Measurements from ENCODE around the gene SP4. TPM values are rescaled to one million over a fixed set of nuclear protein-coding genes. Genes with fewer than 3 reads are reported as not detected.

SP4 gene
- total RNA-seq, 4 donors from 2014 or later = 2.6 to 7.3 (median 6.2) TPM

GRCh38 chr7:21429021-21429420 lies 1.1 kb downstream of the SP4 start:
- TF ChIP-seq POLR2AphosphoS5 (IDR thresholded peaks at IDR 0.05) = no peak
- no peak for TF ChIP-seq CTCF (IDR thresholded peaks at IDR 0.05)
- TF ChIP-seq POLR2A (IDR thresholded peaks at IDR 0.05) = no peak
- TF ChIP-seq EP300 (IDR thresholded peaks at IDR 0.05; ENCODE audit: low read depth) = no peak
- in situ Hi-C loops (cut with MboI; ENCODE audit: low pct_ligation_motif_present in 1 of 4, low pct_unique_long_range_greater_than_20kb in 1 of 4, low sequenced_read_pairs in 3 of 4) (no loop called here), intact Hi-C loops (cut with DNase I; ENCODE audit: low total_unique reads) (loop anchor here (10.0 kb wide), 1 partner anchor 634 kb away; no protein-coding TSS in a partner anchor)
- Histone ChIP-seq H3K27me3 (no peaks in the 10 kb centered on the region), H3K4me3 (peak overlapping the region in 3 of 4 donors; percentile 67 to 97 (median 85)), H3K9me3 (no peaks in the 10 kb centered on the region), H3K36me3 (no peaks in the 10 kb centered on the region), H3K4me1 (peaks cover 4 to 40% (median 11%) of the 10 kb centered on the region in 4 donors), H3K27ac (peak overlapping the region; percentile 95 to 100 (median 98))
- 0 to 48% methylated on average over 1 to 3 of the region's 3 CpGs for WGBS, 2 donors (ENCODE audit: low coverage in 1 of 2)
- DNase-seq = no peak

- TF ChIP-seq POLR2AphosphoS5 (IDR thresholded peaks at IDR 0.05) (no peak), POLR2A (IDR thresholded peaks at IDR 0.05) (no peak), EP300 (IDR thresholded peaks at IDR 0.05; ENCODE audit: low read depth) (no peak), CTCF (IDR thresholded peaks at IDR 0.05) (no peak)
- intact Hi-C loops (cut with DNase I; ENCODE audit: low total_unique reads) (loop anchor here (10.0 kb wide), 1 partner anchor 635 kb away; no protein-coding TSS in a partner anchor), in situ Hi-C loops (cut with MboI; ENCODE audit: low pct_ligation_motif_present in 1 of 4, low pct_unique_long_range_greater_than_20kb in 1 of 4, low sequenced_read_pairs in 3 of 4) (no loop called here)
- no peak overlapping the region for H3K4me3 ChIP-seq
- H3K27ac ChIP-seq = no peak overlapping the region
- no peaks in the 10 kb centered on the region for H3K9me3 ChIP-seq
- H3K4me1 ChIP-seq = peaks cover 4 to 40% (median 11%) of the 10 kb centered on the region in 4 donors
- no peak for DNase-seq
- no peaks in the 10 kb centered on the region for H3K27me3 ChIP-seq
- no peaks in the 10 kb centered on the region for H3K36me3 ChIP-seq
- 71 to 100% methylated on average over 1 to 8 of the region's 8 CpGs for WGBS, 2 donors (ENCODE audit: low coverage in 1 of 2)
These were observed 2.1 kb downstream of the SP4 start for GRCh38 chr7:21429786-21430574.

GRCh38 chr7:21430575-21430954 lies 2.7 kb downstream of the SP4 start:
- in situ Hi-C loops (cut with MboI; ENCODE audit: low pct_ligation_motif_present in 1 of 4, low pct_unique_long_range_greater_than_20kb in 1 of 4, low sequenced_read_pairs in 3 of 4) (no loop called here), intact Hi-C loops (cut with DNase I; ENCODE audit: low total_unique reads) (no loop called here)

More at GRCh38 chr7:21430575-21430954, 2.7 kb downstream of the SP4 start:
- 67 to 71% methylated on average over 3 of the region's 3 CpGs for WGBS, 2 donors (ENCODE audit: low coverage in 1 of 2)
- Histone ChIP-seq H3K27me3 (no peaks in the 10 kb centered on the region), H3K9me3 (no peaks in the 10 kb centered on the region), H3K4me3 (no peak overlapping the region), H3K36me3 (no peaks in the 10 kb centered on the region), H3K4me1 (peaks cover 4 to 40% (median 11%) of the 10 kb centered on the region in 4 donors), H3K27ac (no peak overlapping the region)
- no peak for DNase-seq
- no peak for TF ChIP-seq POLR2AphosphoS5 (IDR thresholded peaks at IDR 0.05)
- no peak for TF ChIP-seq EP300 (IDR thresholded peaks at IDR 0.05; ENCODE audit: low read depth)
- no peak for TF ChIP-seq CTCF (IDR thresholded peaks at IDR 0.05)
- no peak for TF ChIP-seq POLR2A (IDR thresholded peaks at IDR 0.05)

Measured in transverse colon (tissue), 4 donors.